ENCODE results near the gene HERC6.
A peak's percentile ranks its signal among the peaks of the same experiment; 100 is the strongest.

The HERC6 gene

DNA sequence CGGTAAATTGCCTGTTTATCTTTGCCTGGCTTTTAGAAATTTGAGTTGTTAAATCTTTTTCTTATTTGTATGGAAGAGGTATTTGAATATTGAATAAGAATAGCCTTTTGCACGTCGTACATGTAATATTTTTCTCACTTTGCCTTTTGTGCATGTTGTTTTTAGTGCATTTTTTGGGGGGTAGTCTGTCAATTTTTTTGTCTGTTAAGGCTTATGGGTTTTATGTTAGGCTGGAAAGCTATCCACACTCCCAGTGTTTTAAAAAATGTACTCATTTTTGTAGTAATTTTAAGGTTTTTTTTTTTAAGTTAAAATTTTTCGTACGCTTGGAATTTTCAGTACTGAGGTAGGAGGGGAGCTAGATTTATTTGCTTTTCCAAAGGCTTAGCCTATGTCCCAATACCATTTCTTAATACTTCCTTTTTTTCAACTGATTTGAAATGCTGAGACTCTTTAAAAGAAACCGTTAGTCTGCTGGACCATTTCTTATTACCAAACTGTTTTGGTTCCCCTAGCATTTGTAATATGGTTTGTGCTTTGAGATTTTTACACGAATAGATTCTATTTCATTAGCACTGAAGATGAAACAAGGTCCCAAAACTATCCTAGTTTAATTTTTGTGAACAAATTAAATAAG, 79.6 kb downstream of the HERC6 start:
- Histone ChIP-seq H3K4me1 (ENCODE audit: insufficient read depth, low read length) (peaks cover 4% of the 10 kb centered on the region), H3K27me3 (ENCODE audit: insufficient read depth, low read length) (peaks cover 28% of the 10 kb centered on the region), H3K36me3 (ENCODE audit: insufficient read depth, low read length) (no peaks in the 10 kb centered on the region), H2AFZ (ENCODE audit: low read depth, low read length) (peak overlapping the region; percentile 92), H3K4me3 (ENCODE audit: low read length) (no peak overlapping the region), H3K9me3 (ENCODE audit: low read length) (no peaks in the 10 kb centered on the region)

GRCh38 chr4:88465653-88466192, 87.1 kb downstream of the HERC6 start:
- Histone ChIP-seq H3K36me3 (ENCODE audit: insufficient read depth, low read length) (no peaks in the 10 kb centered on the region), H3K27me3 (ENCODE audit: insufficient read depth, low read length) (no peaks in the 10 kb centered on the region), H3K4me3 (ENCODE audit: low read length) (no peak overlapping the region), H3K4me1 (ENCODE audit: insufficient read depth, low read length) (no peaks in the 10 kb centered on the region), H2AFZ (ENCODE audit: low read depth, low read length) (no peak overlapping the region), H3K9me3 (ENCODE audit: low read length) (no peaks in the 10 kb centered on the region)

- no peaks in the 10 kb centered on the region for H3K27me3 ChIP-seq (ENCODE audit: insufficient read depth, low read length)
- no peak overlapping the region for H2AFZ ChIP-seq (ENCODE audit: low read depth, low read length)
- H3K36me3 ChIP-seq (ENCODE audit: insufficient read depth, low read length): no peaks in the 10 kb centered on the region
- no peak overlapping the region for H3K4me3 ChIP-seq (ENCODE audit: low read length)
- no peaks in the 10 kb centered on the region for H3K4me1 ChIP-seq (ENCODE audit: insufficient read depth, low read length)
- H3K9me3 ChIP-seq (ENCODE audit: low read length): no peaks in the 10 kb centered on the region
These were observed 88.7 kb downstream of the HERC6 start for GRCh38 chr4:88467392-88467791.

GRCh38 chr4:88477229-88477860, 98.7 kb downstream of the HERC6 start:
- Histone ChIP-seq H3K27me3 (ENCODE audit: insufficient read depth, low read length) (no peaks in the 10 kb centered on the region), H3K9me3 (ENCODE audit: low read length) (no peaks in the 10 kb centered on the region), H2AFZ (ENCODE audit: low read depth, low read length) (no peak overlapping the region), H3K36me3 (ENCODE audit: insufficient read depth, low read length) (no peaks in the 10 kb centered on the region), H3K4me3 (ENCODE audit: low read length) (no peak overlapping the region), H3K4me1 (ENCODE audit: insufficient read depth, low read length) (no peaks in the 10 kb centered on the region)

GRCh38 chr4:88478247-88478646, 99.6 kb downstream of the HERC6 start:
- Histone ChIP-seq H3K9me3 (ENCODE audit: low read length) (no peaks in the 10 kb centered on the region), H3K4me3 (ENCODE audit: low read length) (no peak overlapping the region), H3K27me3 (ENCODE audit: insufficient read depth, low read length) (no peaks in the 10 kb centered on the region), H2AFZ (ENCODE audit: low read depth, low read length) (no peak overlapping the region), H3K4me1 (ENCODE audit: insufficient read depth, low read length) (no peaks in the 10 kb centered on the region), H3K36me3 (ENCODE audit: insufficient read depth, low read length) (no peaks in the 10 kb centered on the region)

GRCh38 chr4:88481537-88481936, 102.9 kb downstream of the HERC6 start:
- no peaks in the 10 kb centered on the region for H3K36me3 ChIP-seq (ENCODE audit: insufficient read depth, low read length)
- H3K9me3 ChIP-seq (ENCODE audit: low read length): no peaks in the 10 kb centered on the region
- H2AFZ ChIP-seq (ENCODE audit: low read depth, low read length): no peak overlapping the region
- no peak overlapping the region for H3K4me3 ChIP-seq (ENCODE audit: low read length)
- H3K27me3 ChIP-seq (ENCODE audit: insufficient read depth, low read length): no peaks in the 10 kb centered on the region
- H3K4me1 ChIP-seq (ENCODE audit: insufficient read depth, low read length): no peaks in the 10 kb centered on the region

DNA sequence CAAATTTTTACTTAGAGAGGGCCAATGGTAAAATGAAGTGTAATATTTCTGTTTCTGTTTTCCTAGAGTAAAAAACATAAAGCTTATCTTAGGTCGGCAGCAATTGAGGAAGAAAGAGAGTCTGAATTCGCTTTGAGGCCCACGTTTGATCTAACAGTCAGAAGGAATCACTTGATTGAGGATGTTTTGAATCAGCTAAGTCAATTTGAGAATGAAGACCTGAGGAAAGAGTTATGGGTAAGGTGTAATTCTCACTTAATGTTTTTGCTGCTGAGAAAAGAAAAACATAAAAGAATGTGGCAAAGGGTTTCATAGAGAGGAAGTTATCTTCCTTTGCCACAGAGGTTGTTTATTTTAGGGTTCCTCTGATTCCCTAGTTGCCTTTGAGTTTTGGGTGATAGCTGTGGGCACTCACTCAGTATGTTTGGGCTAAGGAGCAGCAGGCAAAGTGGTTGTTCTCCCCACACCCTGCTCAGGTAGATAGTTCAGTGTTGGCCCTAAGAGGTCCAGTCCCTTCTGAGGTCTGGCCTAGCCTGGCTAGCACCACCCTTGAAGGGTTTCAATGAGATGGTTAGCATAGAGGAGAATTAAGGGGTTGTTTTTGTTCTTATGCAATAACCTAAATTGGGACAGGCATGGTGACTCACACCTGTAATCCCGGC, 110.6 kb downstream of the HERC6 start:
- H3K4me1 ChIP-seq (ENCODE audit: insufficient read depth, low read length): no peaks in the 10 kb centered on the region
- no peaks in the 10 kb centered on the region for H3K36me3 ChIP-seq (ENCODE audit: insufficient read depth, low read length)

More for the DNA sequence above, 110.6 kb downstream of the HERC6 start:
- Histone ChIP-seq H3K27me3 (ENCODE audit: insufficient read depth, low read length) (no peaks in the 10 kb centered on the region), H2AFZ (ENCODE audit: low read depth, low read length) (no peak overlapping the region), H3K4me3 (ENCODE audit: low read length) (no peak overlapping the region), H3K9me3 (ENCODE audit: low read length) (no peaks in the 10 kb centered on the region)

Data from neuron (in vitro differentiated cells).